Lower lobe of right lung (tissue), 2 donors: ENCODE data around the gene MAPKAP1. TPM values are rescaled to one million over a fixed set of nuclear protein-coding genes. Genes with fewer than 3 reads are reported as not detected.

Experiments
- ATAC-seq, 2 donors: fragments of 200-7000 bp; cut with Tn5 transposase; one replicate each; pipeline ENCODE4 v1.9.1; 2020 to 2022; ENCODE audit warnings: mild to moderate bottlenecking in 2 of 2, moderate library complexity in 2 of 2
- DNase-seq: peaks from one replicate; pipeline ENCODE4 v3.0.0-alpha.2; 2020
- H3K27ac ChIP-seq: fragments of 200-600 bp; one replicate; pipeline ENCODE4 v1.8.0; 2022
- H3K27me3 ChIP-seq: fragments of 200-600 bp; one replicate; pipeline ENCODE4 v1.8.0; 2022; ENCODE audit warnings: low read depth
- H3K36me3 ChIP-seq: fragments of 200-600 bp; one replicate; pipeline ENCODE4 v1.8.0; 2022; ENCODE audit warnings: mild to moderate bottlenecking
- H3K4me1 ChIP-seq: fragments of 200-600 bp; one replicate; pipeline ENCODE4 v1.8.0; 2022
- H3K4me3 ChIP-seq: fragments of 200-600 bp; one replicate; pipeline ENCODE4 v1.8.0; 2022; ENCODE audit warnings: mild to moderate bottlenecking
- H3K9me3 ChIP-seq: fragments of 200-600 bp; one replicate; pipeline ENCODE4 v1.8.0; 2022
- intact Hi-C: fragments of 100-400 bp; cut with DNase I; formaldehyde crosslinking; loops from one replicate; pipeline ENCODE4 v1.11.0; 2022
- total RNA-seq: library from RNA; stranded (reverse); fragmentation: NEBNext Ultra II Directional; extraction: Animal tissue kit (Norgen Biotek cat#: 25700); gene quantifications from one replicate; pipeline ENCODE4 v1.2.1, GENCODE V29; 2021
- TF ChIP-seq, protein P1 (sequence below): fragments of 200-600 bp; IDR thresholded peaks from one replicate; pipeline ENCODE4 v1.8.0; 2022; ENCODE audit warnings: antibody characterized with exemption, mild to moderate bottlenecking
- donor health status: DM: no; HTN: yes; CAD: no; lungs with severe emphysema.

MAPKAP1 gene
- total RNA-seq, 1 donor from 2014 or later = 71.5 TPM

DNA sequence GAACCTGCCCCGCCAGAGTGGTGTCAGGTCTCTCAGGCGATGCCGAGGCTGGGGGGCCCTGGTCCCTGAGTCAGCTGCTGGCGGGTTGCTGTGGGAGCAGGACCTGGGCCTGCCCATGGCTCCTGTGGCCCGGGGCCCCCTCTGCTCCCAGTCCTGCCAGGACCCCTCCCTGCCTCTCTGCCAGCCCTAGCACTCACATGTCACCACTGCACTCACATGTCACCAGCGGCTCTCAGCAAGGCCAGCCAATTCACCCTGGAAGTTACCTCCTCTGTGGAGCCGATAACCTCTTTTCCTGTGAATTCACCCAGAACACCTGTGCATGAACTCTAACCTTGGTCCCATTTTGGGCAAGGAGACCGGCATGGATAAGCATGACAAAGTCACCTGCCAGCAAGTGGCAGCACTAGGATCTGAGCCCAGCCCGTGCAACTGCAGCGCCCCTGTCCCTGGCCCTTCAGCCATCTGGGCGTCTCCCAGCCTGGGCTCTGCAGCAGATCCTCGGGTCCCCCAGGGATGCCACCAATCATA lies 275.2 kb downstream of the MAPKAP1 start:
- Histone ChIP-seq H3K9me3 (no peaks in the 10 kb centered on the region), H3K36me3 (no peaks in the 10 kb centered on the region), H3K4me1 (no peaks in the 10 kb centered on the region), H3K27ac (no peak overlapping the region), H3K27me3 (no peaks in the 10 kb centered on the region), H3K4me3 (no peak overlapping the region)
- intact Hi-C loops = no loop called here
- TF ChIP-seq, protein P1, sequence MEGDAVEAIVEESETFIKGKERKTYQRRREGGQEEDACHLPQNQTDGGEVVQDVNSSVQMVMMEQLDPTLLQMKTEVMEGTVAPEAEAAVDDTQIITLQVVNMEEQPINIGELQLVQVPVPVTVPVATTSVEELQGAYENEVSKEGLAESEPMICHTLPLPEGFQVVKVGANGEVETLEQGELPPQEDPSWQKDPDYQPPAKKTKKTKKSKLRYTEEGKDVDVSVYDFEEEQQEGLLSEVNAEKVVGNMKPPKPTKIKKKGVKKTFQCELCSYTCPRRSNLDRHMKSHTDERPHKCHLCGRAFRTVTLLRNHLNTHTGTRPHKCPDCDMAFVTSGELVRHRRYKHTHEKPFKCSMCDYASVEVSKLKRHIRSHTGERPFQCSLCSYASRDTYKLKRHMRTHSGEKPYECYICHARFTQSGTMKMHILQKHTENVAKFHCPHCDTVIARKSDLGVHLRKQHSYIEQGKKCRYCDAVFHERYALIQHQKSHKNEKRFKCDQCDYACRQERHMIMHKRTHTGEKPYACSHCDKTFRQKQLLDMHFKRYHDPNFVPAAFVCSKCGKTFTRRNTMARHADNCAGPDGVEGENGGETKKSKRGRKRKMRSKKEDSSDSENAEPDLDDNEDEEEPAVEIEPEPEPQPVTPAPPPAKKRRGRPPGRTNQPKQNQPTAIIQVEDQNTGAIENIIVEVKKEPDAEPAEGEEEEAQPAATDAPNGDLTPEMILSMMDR = no peak
- no peak for ATAC-seq
- no peak for DNase-seq

DNA sequence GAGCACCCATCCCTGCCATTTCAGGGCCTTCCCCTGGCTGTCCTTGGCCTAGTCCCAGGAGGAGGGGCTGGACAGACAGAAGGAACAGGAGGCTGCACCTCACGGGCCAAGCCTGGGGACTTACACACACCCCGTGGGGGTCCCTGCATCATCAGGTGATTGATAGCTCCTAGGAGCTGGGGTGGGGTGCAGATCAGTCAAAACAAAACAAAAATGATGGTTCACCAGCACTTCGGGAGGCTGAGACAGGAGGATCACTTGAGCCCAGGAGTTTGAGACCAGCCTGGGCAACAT lies 276.0 kb downstream of the MAPKAP1 start:
- intact Hi-C loops = no loop called here
- TF ChIP-seq, protein P1 = no peak
- H3K9me3 ChIP-seq = no peaks in the 10 kb centered on the region
- no peak for DNase-seq
- no peak overlapping the region for H3K4me3 ChIP-seq
- no peak overlapping the region for H3K27ac ChIP-seq
- no peaks in the 10 kb centered on the region for H3K4me1 ChIP-seq
- no peaks in the 10 kb centered on the region for H3K27me3 ChIP-seq
- no peaks in the 10 kb centered on the region for H3K36me3 ChIP-seq
- no peak for ATAC-seq

DNA sequence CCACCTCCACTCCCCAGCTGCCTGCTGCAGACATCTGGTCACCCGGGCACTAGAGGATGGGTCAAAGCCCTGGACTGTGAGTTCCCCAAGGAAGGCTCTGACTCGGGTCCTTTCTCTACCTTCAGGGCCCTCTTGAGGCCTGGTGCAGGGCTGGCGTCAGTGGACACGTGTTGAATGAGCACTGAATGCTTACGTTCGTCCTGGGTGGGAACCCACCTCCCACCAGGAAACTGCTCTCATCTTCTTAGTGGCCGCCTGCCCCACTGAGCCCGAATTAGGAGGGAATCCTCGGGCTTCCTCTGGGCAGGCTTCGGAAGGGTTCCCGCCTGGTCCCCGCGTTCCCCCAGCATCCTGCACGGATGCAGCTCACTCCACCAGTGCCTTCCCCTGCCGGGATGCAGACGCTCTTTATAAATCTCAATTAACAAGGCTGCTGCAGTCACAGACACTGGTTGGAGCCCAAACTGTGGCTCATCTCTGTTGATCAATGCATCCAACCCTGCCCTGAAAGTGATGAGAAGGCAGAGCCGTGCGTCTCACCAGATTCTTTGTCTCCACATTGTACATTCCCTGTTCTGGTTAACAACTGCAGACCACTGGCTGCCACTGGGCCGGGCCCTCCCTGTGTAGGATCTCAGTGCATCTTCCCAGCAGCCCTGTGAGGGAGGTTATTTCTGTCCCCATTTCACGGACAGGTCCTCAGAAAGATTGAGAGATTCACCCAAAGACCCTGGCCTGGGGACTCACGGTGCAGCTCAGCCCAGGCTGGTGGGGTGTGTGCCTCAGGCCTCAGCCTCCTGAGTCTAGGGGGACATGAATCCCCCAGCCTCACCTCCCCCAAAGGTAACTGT lies 276.6 kb downstream of the MAPKAP1 start:
- no peaks in the 10 kb centered on the region for H3K9me3 ChIP-seq
- H3K36me3 ChIP-seq = no peaks in the 10 kb centered on the region
- TF ChIP-seq, protein P1 = no peak
- ATAC-seq (no peak), DNase-seq (peak; percentile 35)
- no peaks in the 10 kb centered on the region for H3K4me1 ChIP-seq
- intact Hi-C loops = no loop called here
- no peak overlapping the region for H3K4me3 ChIP-seq
- H3K27ac ChIP-seq = no peak overlapping the region
- H3K27me3 ChIP-seq = no peaks in the 10 kb centered on the region

DNA sequence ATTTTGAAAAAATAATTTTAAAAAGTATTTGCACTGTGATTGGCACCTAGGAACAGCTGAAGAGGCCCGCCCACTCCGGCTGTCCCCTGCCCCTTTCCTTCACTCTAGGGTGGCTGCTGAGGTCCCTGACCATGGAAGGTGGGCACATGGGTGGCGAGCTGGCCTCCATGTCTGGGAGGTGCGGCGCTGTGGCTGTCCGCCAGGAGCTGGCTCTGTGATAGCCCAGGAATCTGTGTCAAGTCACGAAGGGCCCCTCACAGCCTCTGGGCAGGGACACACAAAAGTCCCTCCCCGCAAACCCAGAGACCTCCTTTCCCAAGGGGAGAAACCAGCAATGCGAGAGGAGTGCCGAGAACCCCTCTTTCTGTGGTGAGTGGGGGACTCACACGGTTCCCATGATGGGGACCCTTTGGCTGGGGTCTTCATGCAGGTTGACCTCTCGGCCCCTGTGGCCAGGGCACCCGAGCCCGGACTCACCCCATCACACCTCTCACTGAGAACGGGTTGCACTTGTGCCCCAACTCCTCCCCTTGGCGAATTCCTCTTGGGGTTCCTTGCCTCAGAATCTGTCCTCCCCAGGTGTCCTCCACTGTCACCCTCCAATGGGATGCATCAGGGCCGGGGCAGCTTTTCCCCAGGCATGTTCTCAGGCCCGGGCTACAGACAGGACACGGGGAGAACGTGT lies 277.4 kb downstream of the MAPKAP1 start:
- TF ChIP-seq, protein P1 = no peak
- H3K9me3 ChIP-seq = no peaks in the 10 kb centered on the region
- H3K4me3 ChIP-seq = no peak overlapping the region
- H3K36me3 ChIP-seq = no peaks in the 10 kb centered on the region
- H3K4me1 ChIP-seq = no peaks in the 10 kb centered on the region
- DNase-seq (peak; percentile 33), ATAC-seq (no peak)
- intact Hi-C loops = no loop called here
- no peak overlapping the region for H3K27ac ChIP-seq
- no peaks in the 10 kb centered on the region for H3K27me3 ChIP-seq

DNA sequence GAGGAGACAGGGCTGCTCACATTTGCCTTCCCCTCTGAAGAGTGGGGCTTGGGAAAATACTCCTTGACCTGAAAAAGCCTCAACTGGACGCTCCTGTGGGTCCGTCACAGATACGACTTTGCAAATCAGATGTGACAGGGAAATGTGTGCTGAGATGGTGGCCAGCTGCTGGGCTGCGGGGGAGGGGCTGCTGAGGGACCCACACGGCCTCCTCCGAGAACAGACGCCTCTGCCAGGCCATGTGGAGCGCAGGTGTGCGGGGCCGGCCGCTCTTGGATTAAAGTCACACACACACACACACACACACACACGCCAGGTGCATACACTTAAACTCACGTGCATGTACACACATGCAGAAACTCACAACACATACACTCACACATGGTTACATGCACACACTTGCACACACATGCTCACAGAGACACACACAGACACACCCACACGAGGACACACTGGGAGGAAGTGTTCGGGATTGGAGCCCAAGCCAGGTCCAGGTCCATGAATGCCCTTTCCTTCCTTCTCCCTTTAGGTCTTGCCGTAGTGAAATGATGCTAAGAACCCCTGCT lies 278.0 kb downstream of the MAPKAP1 start:
- Histone ChIP-seq H3K36me3 (no peaks in the 10 kb centered on the region), H3K4me1 (no peaks in the 10 kb centered on the region), H3K4me3 (no peak overlapping the region), H3K27ac (no peak overlapping the region), H3K9me3 (no peaks in the 10 kb centered on the region), H3K27me3 (no peaks in the 10 kb centered on the region)
- TF ChIP-seq, protein P1 = no peak
- no peak for ATAC-seq
- intact Hi-C loops = no loop called here
- DNase-seq = peak; percentile 42
